GM21619 (cell line): Measurements from ENCODE around the gene ARHGAP31.
A peak's percentile ranks its signal among the peaks of the same experiment; 100 is the strongest.
"Not testable (repeated sequence)": the region's sequence is repeated elsewhere in the genome, so short reads cannot be mapped to it uniquely, and the experiment has no call there.

ENCODE experiments used
- ATAC-seq: cut with Tn5 transposase; IDR thresholded peaks from one replicate; pipeline ENCODE4 v1.9.1; 2021; ENCODE audit not compliant: unreplicated experiment

Gene ARHGAP31

GRCh38 chr3:119294696-119295671 lies 801 bp downstream of the ARHGAP31 start:
- peak; percentile 31 for ATAC-seq

- no peak for ATAC-seq
These were observed 1.9 kb downstream of the ARHGAP31 start for GRCh38 chr3:119295816-119296726.

- no peak for ATAC-seq
These were observed 2.5 kb downstream of the ARHGAP31 start for GRCh38 chr3:119296727-119297122.

- no peak for ATAC-seq
These were observed 3.0 kb downstream of the ARHGAP31 start for GRCh38 chr3:119297169-119297568.

GRCh38 chr3:119298565-119298941 lies 4.4 kb downstream of the ARHGAP31 start:
- ATAC-seq: no peak

GRCh38 chr3:119300991-119301391 lies 6.8 kb downstream of the ARHGAP31 start:
- no peak for ATAC-seq

GRCh38 chr3:119301662-119302061 lies 7.5 kb downstream of the ARHGAP31 start:
- ATAC-seq: no peak

GRCh38 chr3:119302697-119303551 lies 8.7 kb downstream of the ARHGAP31 start:
- peak; percentile 79 for ATAC-seq

GRCh38 chr3:119304201-119304713 lies 10.1 kb downstream of the ARHGAP31 start:
- ATAC-seq: no peak

- no peak for ATAC-seq
These were observed 11.1 kb downstream of the ARHGAP31 start for GRCh38 chr3:119305286-119305685.

- not testable (repeated sequence) for ATAC-seq
These were observed 12.2 kb downstream of the ARHGAP31 start for GRCh38 chr3:119306378-119306777.

- ATAC-seq: no peak
These were observed 14.2 kb downstream of the ARHGAP31 start for GRCh38 chr3:119308355-119308754.

- ATAC-seq: no peak
These were observed 15.4 kb downstream of the ARHGAP31 start for GRCh38 chr3:119309591-119309990.

GRCh38 chr3:119310071-119310470 lies 15.9 kb downstream of the ARHGAP31 start:
- no peak for ATAC-seq

- ATAC-seq: no peak
These were observed 17.1 kb downstream of the ARHGAP31 start for GRCh38 chr3:119311081-119311925.

- no peak for ATAC-seq
These were observed 19.3 kb downstream of the ARHGAP31 start for GRCh38 chr3:119313461-119313860.

GRCh38 chr3:119314821-119315220 lies 20.6 kb downstream of the ARHGAP31 start:
- ATAC-seq: no peak

GRCh38 chr3:119315600-119316312 lies 21.6 kb downstream of the ARHGAP31 start:
- ATAC-seq: no peak

GRCh38 chr3:119316313-119316670 lies 22.1 kb downstream of the ARHGAP31 start:
- no peak for ATAC-seq
